Measurements from ENCODE around the gene FLNB. TPM values are rescaled to one million over a fixed set of nuclear protein-coding genes. Genes with fewer than 3 reads are reported as not detected.

Gene FLNB
- total and polyA plus RNA-seq, 2 experiments from 2014 or later, result 69.4 to 172 TPM

GRCh38 chr3:58122936-58123700 lies 114.9 kb downstream of the FLNB start:
- Histone ChIP-seq H3K4me1 (ENCODE audit: insufficient read depth) (no peaks in the 10 kb centered on the region), H3K9me2 (replicated peaks; ENCODE audit: insufficient read depth) (no peaks in the 10 kb centered on the region), H3K27ac (no peak overlapping the region), H3K9me3 (ENCODE audit: low read depth) (no peaks in the 10 kb centered on the region), H4K20me1 (ENCODE audit: insufficient read depth, poor library complexity, severe bottlenecking) (no peaks in the 10 kb centered on the region), H3K4me2 (no peak overlapping the region), H2AFZ (no peak overlapping the region), H3K79me2 (peaks cover 23% of the 10 kb centered on the region), H3K27me3 (no peaks in the 10 kb centered on the region), H3K36me3 (replicated peaks; ENCODE audit: insufficient read depth, low read depth) (peaks cover 7% of the 10 kb centered on the region), H3K4me3 (no peak overlapping the region)
- TF ChIP-seq EZH2phosphoT487 (IDR thresholded peaks at IDR 0.05; ENCODE audit: low read depth, severe bottlenecking, unreplicated experiment) (no peak), EZH2 (IDR thresholded peaks at IDR 0.05; ENCODE audit: borderline replicate concordance) (no peak)
- TF ChIP-seq, protein P1, sequence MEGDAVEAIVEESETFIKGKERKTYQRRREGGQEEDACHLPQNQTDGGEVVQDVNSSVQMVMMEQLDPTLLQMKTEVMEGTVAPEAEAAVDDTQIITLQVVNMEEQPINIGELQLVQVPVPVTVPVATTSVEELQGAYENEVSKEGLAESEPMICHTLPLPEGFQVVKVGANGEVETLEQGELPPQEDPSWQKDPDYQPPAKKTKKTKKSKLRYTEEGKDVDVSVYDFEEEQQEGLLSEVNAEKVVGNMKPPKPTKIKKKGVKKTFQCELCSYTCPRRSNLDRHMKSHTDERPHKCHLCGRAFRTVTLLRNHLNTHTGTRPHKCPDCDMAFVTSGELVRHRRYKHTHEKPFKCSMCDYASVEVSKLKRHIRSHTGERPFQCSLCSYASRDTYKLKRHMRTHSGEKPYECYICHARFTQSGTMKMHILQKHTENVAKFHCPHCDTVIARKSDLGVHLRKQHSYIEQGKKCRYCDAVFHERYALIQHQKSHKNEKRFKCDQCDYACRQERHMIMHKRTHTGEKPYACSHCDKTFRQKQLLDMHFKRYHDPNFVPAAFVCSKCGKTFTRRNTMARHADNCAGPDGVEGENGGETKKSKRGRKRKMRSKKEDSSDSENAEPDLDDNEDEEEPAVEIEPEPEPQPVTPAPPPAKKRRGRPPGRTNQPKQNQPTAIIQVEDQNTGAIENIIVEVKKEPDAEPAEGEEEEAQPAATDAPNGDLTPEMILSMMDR (IDR thresholded peaks at IDR 0.05; ENCODE audit: poor library complexity), result no peak
- 97% methylated on average over 41 of the region's 41 CpGs for whole genome bisulfite sequencing (ENCODE audit: low lambda C conversion rate, missing lambda C conversion rate)
- DNase-seq (ENCODE audit: low spot score), result no peak

- 92% methylated on average over 8 of the region's 8 CpGs for WGBS (ENCODE audit: low lambda C conversion rate, missing lambda C conversion rate)
- H2AFZ ChIP-seq, result no peak overlapping the region
- H3K27me3 ChIP-seq, result no peaks in the 10 kb centered on the region
- no peak overlapping the region for H3K4me3 ChIP-seq
- H3K36me3 ChIP-seq (replicated peaks; ENCODE audit: insufficient read depth, low read depth), result peaks cover 7% of the 10 kb centered on the region
- H3K27ac ChIP-seq, result no peak overlapping the region
- no peaks in the 10 kb centered on the region for H3K4me1 ChIP-seq (ENCODE audit: insufficient read depth)
- no peak for TF ChIP-seq EZH2phosphoT487 (IDR thresholded peaks at IDR 0.05; ENCODE audit: low read depth, severe bottlenecking, unreplicated experiment)
- TF ChIP-seq, protein P1 (IDR thresholded peaks at IDR 0.05; ENCODE audit: poor library complexity), result no peak
- no peak for TF ChIP-seq EZH2 (IDR thresholded peaks at IDR 0.05; ENCODE audit: borderline replicate concordance)
- peaks cover 6% of the 10 kb centered on the region for H4K20me1 ChIP-seq (ENCODE audit: insufficient read depth, poor library complexity, severe bottlenecking)
- H3K9me3 ChIP-seq (ENCODE audit: low read depth), result no peaks in the 10 kb centered on the region
- H3K79me2 ChIP-seq, result peaks cover 21% of the 10 kb centered on the region
- no peak for DNase-seq (ENCODE audit: low spot score)
- H3K9me2 ChIP-seq (replicated peaks; ENCODE audit: insufficient read depth), result no peaks in the 10 kb centered on the region
- H3K4me2 ChIP-seq, result no peak overlapping the region
Observed at GRCh38 chr3:58124387-58124786, 116.2 kb downstream of the FLNB start.

- H2AFZ ChIP-seq, result no peak overlapping the region
- peaks cover 20% of the 10 kb centered on the region for H3K79me2 ChIP-seq
- H3K27me3 ChIP-seq, result no peaks in the 10 kb centered on the region
- H3K27ac ChIP-seq, result no peak overlapping the region
- H3K9me2 ChIP-seq (replicated peaks; ENCODE audit: insufficient read depth), result no peaks in the 10 kb centered on the region
- no peaks in the 10 kb centered on the region for H3K9me3 ChIP-seq (ENCODE audit: low read depth)
- H3K4me3 ChIP-seq, result no peak overlapping the region
- H4K20me1 ChIP-seq (ENCODE audit: insufficient read depth, poor library complexity, severe bottlenecking), result peaks cover 10% of the 10 kb centered on the region
- no peak overlapping the region for H3K4me2 ChIP-seq
- 95% methylated on average over 10 of the region's 10 CpGs for WGBS (ENCODE audit: low lambda C conversion rate, missing lambda C conversion rate)
- DNase-seq (ENCODE audit: low spot score), result no peak
- H3K36me3 ChIP-seq (replicated peaks; ENCODE audit: insufficient read depth, low read depth), result peaks cover 7% of the 10 kb centered on the region
- no peak for TF ChIP-seq EZH2 (IDR thresholded peaks at IDR 0.05; ENCODE audit: borderline replicate concordance)
- TF ChIP-seq, protein P1 (IDR thresholded peaks at IDR 0.05; ENCODE audit: poor library complexity), result no peak
- TF ChIP-seq EZH2phosphoT487 (IDR thresholded peaks at IDR 0.05; ENCODE audit: low read depth, severe bottlenecking, unreplicated experiment), result no peak
- H3K4me1 ChIP-seq (ENCODE audit: insufficient read depth), result no peaks in the 10 kb centered on the region
Observed at GRCh38 chr3:58129041-58129770, 121.0 kb downstream of the FLNB start.

All from hepatocyte (in vitro differentiated cells).